Loucy (cell line): ENCODE data around the gene CFH.

ENCODE experiments used
- H2AFZ ChIP-seq: fragments of 200-600 bp; sonication (generic); 2 replicates; pipeline ENCODE4 v1.6.0; 2016; ENCODE audit warnings: antibody characterized with exemption, mild to moderate bottlenecking, low read length, moderate library complexity
- H3F3A ChIP-seq: fragments of 200-600 bp; 2 replicates; pipeline ENCODE4 v1.6.0; 2016; ENCODE audit warnings: antibody characterized with exemption, low read depth, mild to moderate bottlenecking
- H3K27me3 ChIP-seq: fragments of 200-600 bp; sonication (generic); 2 replicates; pipeline ENCODE4 v1.6.1; 2014; ENCODE audit warnings: low read length, mild to moderate bottlenecking; ENCODE audit not compliant: insufficient read depth, poor library complexity, severe bottlenecking
- H3K36me3 ChIP-seq: fragments of 200-600 bp; sonication (generic); 2 replicates; pipeline ENCODE4 v1.6.1; 2016; ENCODE audit warnings: low read length; ENCODE audit not compliant: insufficient read depth
- H3K4me1 ChIP-seq: fragments of 200-600 bp; sonication (generic); 2 replicates; pipeline ENCODE4 v1.5.1; 2014; ENCODE audit warnings: low read length, mild to moderate bottlenecking; ENCODE audit not compliant: insufficient read depth, poor library complexity, severe bottlenecking
- H3K4me2 ChIP-seq: fragments of 200-600 bp; sonication (generic); 2 replicates; pipeline ENCODE4 v1.6.0; 2014; ENCODE audit warnings: antibody characterized with exemption, low read length, low read depth, mild to moderate bottlenecking; ENCODE audit not compliant: poor library complexity, severe bottlenecking
- H3K4me3 ChIP-seq: fragments of 200-600 bp; sonication (generic); 2 replicates; pipeline ENCODE4 v1.5.1; 2014; ENCODE audit warnings: low read length, mild to moderate bottlenecking, mixed read lengths; ENCODE audit not compliant: poor library complexity, severe bottlenecking
- H3K79me2 ChIP-seq: fragments of 200-600 bp; sonication (generic); 2 replicates; pipeline ENCODE4 v1.6.1; 2014; ENCODE audit warnings: low read length; ENCODE audit not compliant: insufficient read depth
- H3K9ac ChIP-seq: fragments of 200-600 bp; sonication (generic); 2 replicates; pipeline ENCODE4 v1.6.0; 2014; ENCODE audit warnings: mild to moderate bottlenecking, low read depth, low read length, moderate library complexity; ENCODE audit not compliant: poor library complexity, severe bottlenecking
- H3K9me2 ChIP-seq: fragments of 200-600 bp; sonication (generic); replicated peaks from 2 replicates; pipeline ENCODE4 v1.6.1; 2016; ENCODE audit warnings: low read depth, low read length, mixed read lengths
- H3K9me3 ChIP-seq: fragments of 200-600 bp; sonication (generic); 2 replicates; pipeline ENCODE4 v1.6.1; 2014; ENCODE audit warnings: mild to moderate bottlenecking, antibody characterized with exemption, low read length, low read depth; ENCODE audit not compliant: insufficient read depth
- H4K20me1 ChIP-seq: fragments of 200-600 bp; sonication (generic); 2 replicates; pipeline ENCODE4 v1.6.0; 2014; ENCODE audit warnings: antibody characterized with exemption, low read length, mild to moderate bottlenecking; ENCODE audit not compliant: insufficient read depth, poor library complexity, severe bottlenecking
- EZH2phosphoT487 ChIP-seq: fragments of 200-600 bp; IDR thresholded peaks from 2 replicates; pipeline ENCODE4 v1.6.1; 2018; ENCODE audit warnings: antibody characterized with exemption, mild to moderate bottlenecking, moderate library complexity, borderline replicate concordance
- TF ChIP-seq, protein P1 (sequence below): fragments of 200-600 bp; sonication (generic); conservative IDR thresholded peaks from 2 replicates; pipeline ENCODE4 v1.5.1; 2014; ENCODE audit warnings: mild to moderate bottlenecking, antibody characterized with exemption, low read length

The CFH gene

DNA sequence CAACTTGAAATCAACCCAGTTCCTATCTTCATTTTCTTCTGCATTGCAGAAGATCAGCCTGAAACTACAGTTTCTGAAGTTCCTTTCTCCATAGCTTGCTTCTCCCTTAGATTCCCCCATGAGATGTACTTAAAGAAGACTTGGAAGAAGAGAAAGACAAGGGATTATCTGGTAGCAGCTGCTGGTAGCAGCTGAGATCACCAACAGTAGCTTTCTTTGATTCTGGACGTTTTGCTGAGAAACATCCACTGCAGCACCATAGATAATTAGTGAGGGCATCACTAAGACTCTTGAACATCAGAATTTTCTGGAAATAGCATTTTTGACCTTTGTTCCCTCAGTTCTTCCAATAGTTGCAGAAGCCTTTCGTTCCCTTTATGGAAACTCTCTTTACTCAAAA lies 122.3 kb downstream of the CFH start:
- Histone ChIP-seq H3K4me1 (no peaks in the 10 kb centered on the region), H2AFZ (no peak overlapping the region)

GRCh38 chr1:196774603-196775002 lies 122.8 kb downstream of the CFH start, which contains the start of gene CFHR3:
CFHR3 (plus strand) TSS chr1:196774840; CDS start chr1:196774887, 47 bp downstream.
- TF ChIP-seq EZH2phosphoT487 = no peak
- TF ChIP-seq, protein P1, sequence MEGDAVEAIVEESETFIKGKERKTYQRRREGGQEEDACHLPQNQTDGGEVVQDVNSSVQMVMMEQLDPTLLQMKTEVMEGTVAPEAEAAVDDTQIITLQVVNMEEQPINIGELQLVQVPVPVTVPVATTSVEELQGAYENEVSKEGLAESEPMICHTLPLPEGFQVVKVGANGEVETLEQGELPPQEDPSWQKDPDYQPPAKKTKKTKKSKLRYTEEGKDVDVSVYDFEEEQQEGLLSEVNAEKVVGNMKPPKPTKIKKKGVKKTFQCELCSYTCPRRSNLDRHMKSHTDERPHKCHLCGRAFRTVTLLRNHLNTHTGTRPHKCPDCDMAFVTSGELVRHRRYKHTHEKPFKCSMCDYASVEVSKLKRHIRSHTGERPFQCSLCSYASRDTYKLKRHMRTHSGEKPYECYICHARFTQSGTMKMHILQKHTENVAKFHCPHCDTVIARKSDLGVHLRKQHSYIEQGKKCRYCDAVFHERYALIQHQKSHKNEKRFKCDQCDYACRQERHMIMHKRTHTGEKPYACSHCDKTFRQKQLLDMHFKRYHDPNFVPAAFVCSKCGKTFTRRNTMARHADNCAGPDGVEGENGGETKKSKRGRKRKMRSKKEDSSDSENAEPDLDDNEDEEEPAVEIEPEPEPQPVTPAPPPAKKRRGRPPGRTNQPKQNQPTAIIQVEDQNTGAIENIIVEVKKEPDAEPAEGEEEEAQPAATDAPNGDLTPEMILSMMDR = no peak
- no peaks in the 10 kb centered on the region for H3K9me3 ChIP-seq
- no peaks in the 10 kb centered on the region for H3K9me2 ChIP-seq
- H3K4me1 ChIP-seq = no peaks in the 10 kb centered on the region
- no peak within 1 kb of the TSS for H3K4me3 ChIP-seq
- H4K20me1 ChIP-seq = no peaks in the 10 kb centered on the region
- H3K4me2 ChIP-seq = no peak within 1 kb of the TSS
- no peaks in the 10 kb centered on the region for H3F3A ChIP-seq
- H3K9ac ChIP-seq = no peak within 1 kb of the TSS
- no peaks in the 10 kb centered on the region for H3K36me3 ChIP-seq
- H3K27me3 ChIP-seq = no peaks in the 10 kb centered on the region
- no peaks in the 10 kb centered on the region for H3K79me2 ChIP-seq
- no peak within 1 kb of the TSS for H2AFZ ChIP-seq

More for the DNA sequence above, 122.3 kb downstream of the CFH start:
- Histone ChIP-seq H3K9ac (no peak overlapping the region), H3K27me3 (no peaks in the 10 kb centered on the region), H3K9me3 (no peaks in the 10 kb centered on the region), H3K79me2 (no peaks in the 10 kb centered on the region), H3K4me3 (no peak overlapping the region), H3K36me3 (no peaks in the 10 kb centered on the region), H3K9me2 (no peaks in the 10 kb centered on the region), H3F3A (no peaks in the 10 kb centered on the region), H3K4me2 (no peak overlapping the region), H4K20me1 (no peaks in the 10 kb centered on the region)
- TF ChIP-seq, protein P1 = no peak
- no peak for TF ChIP-seq EZH2phosphoT487

DNA sequence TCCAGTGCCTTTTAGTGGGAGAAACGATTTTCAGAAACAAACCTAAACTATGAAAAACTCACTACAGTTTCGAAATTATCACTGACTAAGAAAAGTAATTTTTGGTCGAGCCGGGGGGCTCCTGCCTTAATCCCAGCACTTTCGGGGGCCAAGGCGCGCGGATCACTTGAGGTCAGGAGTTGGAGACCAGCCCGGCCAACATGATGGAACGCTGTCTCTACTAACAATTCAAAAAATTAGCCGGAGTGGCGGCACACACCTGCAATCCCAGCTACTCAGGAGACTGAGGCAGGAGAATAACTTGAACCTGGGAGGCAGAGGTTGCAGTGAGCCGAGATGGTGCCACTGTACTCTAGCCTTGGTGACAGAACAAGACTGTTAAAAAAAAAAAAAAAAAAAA lies 125.8 kb downstream of the CFH start:
- no peak overlapping the region for H3K4me2 ChIP-seq
- no peak overlapping the region for H3K4me3 ChIP-seq
- H3K9me3 ChIP-seq = no peaks in the 10 kb centered on the region
- TF ChIP-seq, protein P1 = no peak
- no peak for TF ChIP-seq EZH2phosphoT487
- no peak overlapping the region for H3K9ac ChIP-seq
- H3K4me1 ChIP-seq = no peaks in the 10 kb centered on the region
- no peaks in the 10 kb centered on the region for H3K36me3 ChIP-seq
- H3K27me3 ChIP-seq = no peaks in the 10 kb centered on the region
- no peaks in the 10 kb centered on the region for H4K20me1 ChIP-seq
- no peaks in the 10 kb centered on the region for H3K9me2 ChIP-seq
- H3K79me2 ChIP-seq = no peaks in the 10 kb centered on the region
- H3F3A ChIP-seq = no peaks in the 10 kb centered on the region
- H2AFZ ChIP-seq = no peak overlapping the region
